HepG2 (cell line): ENCODE results near the gene OR6S1. TPM values are rescaled to one million over a fixed set of nuclear protein-coding genes. Genes with fewer than 3 reads are reported as not detected.

ENCODE experiments used
- ELF1 ChIP-seq: sonication (generic); formaldehyde crosslinking; IDR thresholded peaks from 2 replicates; pipeline ENCODE4 v1.4.0; 2020; ENCODE audit warnings: missing genetic modification reagents
- ESRRA ChIP-seq: sonication (generic); formaldehyde crosslinking; IDR thresholded peaks from 2 replicates; pipeline ENCODE4 v1.5.1; 2020; ENCODE audit warnings: mild to moderate bottlenecking, low read depth, missing genetic modification reagents
- GFI1 ChIP-seq: sonication (generic); formaldehyde crosslinking; IDR thresholded peaks from 2 replicates; pipeline ENCODE4 v1.5.0; 2020; ENCODE audit warnings: missing genetic modification reagents, mild to moderate bottlenecking, borderline replicate concordance
- HOXA3 ChIP-seq: sonication (generic); formaldehyde crosslinking; IDR thresholded peaks from 2 replicates; pipeline ENCODE4 v1.5.0; 2020; ENCODE audit warnings: missing genetic modification reagents
- KDM2A ChIP-seq: sonication (generic); formaldehyde crosslinking; IDR thresholded peaks from 2 replicates; pipeline ENCODE4 v1.4.0; 2020; ENCODE audit warnings: low read depth, missing genetic modification reagents, borderline replicate concordance
- NAIF1 ChIP-seq: sonication (generic); formaldehyde crosslinking; IDR thresholded peaks from 2 replicates; pipeline ENCODE4 v1.5.0; 2020; ENCODE audit warnings: mild to moderate bottlenecking, missing genetic modification reagents, borderline replicate concordance
- NFYC ChIP-seq: IDR thresholded peaks from 2 replicates; pipeline ENCODE4 v1.6.1; 2016; ENCODE audit warnings: missing genetic modification reagents, missing compliant biosample characterization
- NRL ChIP-seq: sonication (generic); formaldehyde crosslinking; IDR thresholded peaks from 2 replicates; pipeline ENCODE4 v1.5.0; 2020; ENCODE audit warnings: missing genetic modification reagents, mild to moderate bottlenecking, moderate library complexity, borderline replicate concordance
- PHF20 ChIP-seq: sonication (generic); formaldehyde crosslinking; IDR thresholded peaks from 2 replicates; pipeline ENCODE4 v1.5.0; 2020; ENCODE audit warnings: mild to moderate bottlenecking, missing genetic modification reagents
- RFXANK ChIP-seq: IDR thresholded peaks from 2 replicates; pipeline ENCODE4 v1.6.1; 2016
- RXRA ChIP-seq: sonication (generic); formaldehyde crosslinking; IDR thresholded peaks from 2 replicates; pipeline ENCODE4 v1.5.1; 2020; ENCODE audit warnings: missing genetic modification reagents
- SOX5 ChIP-seq: IDR thresholded peaks from 2 replicates; pipeline ENCODE4 v1.6.1; 2016; ENCODE audit warnings: borderline replicate concordance
- ZNF790 ChIP-seq: sonication (generic); formaldehyde crosslinking; IDR thresholded peaks from 2 replicates; pipeline ENCODE4 v1.8.0; 2022; ENCODE audit warnings: missing genetic modification reagents, mild to moderate bottlenecking, borderline replicate concordance
- polyA plus RNA-seq, 8 experiments: library from polyadenylated mRNA; depleted of rRNA in 3 of 8; stranded (reverse) in 7 of 8; unstranded in 1 of 8; fragments of >200 nt; fragmentation: Illumina TruSeq in 4 of 8; extraction: Trizol in 4 of 8; gene quantifications; 2 replicates each; pipeline versions ENCODE4 v1.2.1 to v1.2.3, GENCODE V29; 2011 to 2016; ENCODE audit warnings: low read depth in 4 of 8, missing spikeins in 1 of 8, mixed read lengths in 1 of 8; ENCODE audit not compliant: insufficient read depth in 1 of 8
- total RNA-seq, 5 experiments: library from RNA; depleted of rRNA; stranded (reverse); fragments of >200 nt; fragmentation: Illumina TruSeq; extraction: Trizol; gene quantifications; 2 replicates each; pipeline ENCODE4 v1.2.3, GENCODE V29; 2016; ENCODE audit warnings: low read depth in 1 of 5
- TF ChIP-seq, protein P1 (sequence below): sonication (generic); formaldehyde crosslinking; IDR thresholded peaks from 2 replicates; pipeline ENCODE4 v1.5.1; 2020; ENCODE audit warnings: mild to moderate bottlenecking, missing genetic modification reagents, moderate library complexity
- TF ChIP-seq, protein P2 (sequence below): IDR thresholded peaks from 2 replicates; pipeline ENCODE4 v1.6.1; 2018; ENCODE audit warnings: missing genetic modification reagents
- TF ChIP-seq, protein P3 (sequence below): sonication (generic); formaldehyde crosslinking; IDR thresholded peaks from 2 replicates; pipeline ENCODE4 v1.8.1; 2023; ENCODE audit warnings: mild to moderate bottlenecking, missing genetic modification reagents, borderline replicate concordance
- TF ChIP-seq, protein P4 (sequence below): sonication (generic); formaldehyde crosslinking; IDR thresholded peaks from 2 replicates; pipeline ENCODE4 v1.5.0; 2020; ENCODE audit warnings: mild to moderate bottlenecking, missing genetic modification reagents, moderate library complexity

The OR6S1 gene
- total and polyA plus RNA-seq, 2 of the 13 experiments (the other 11 are each of a cell fraction or from before 2014, with no cell fraction given) = 0.09 TPM; not detected in 1

DNA sequence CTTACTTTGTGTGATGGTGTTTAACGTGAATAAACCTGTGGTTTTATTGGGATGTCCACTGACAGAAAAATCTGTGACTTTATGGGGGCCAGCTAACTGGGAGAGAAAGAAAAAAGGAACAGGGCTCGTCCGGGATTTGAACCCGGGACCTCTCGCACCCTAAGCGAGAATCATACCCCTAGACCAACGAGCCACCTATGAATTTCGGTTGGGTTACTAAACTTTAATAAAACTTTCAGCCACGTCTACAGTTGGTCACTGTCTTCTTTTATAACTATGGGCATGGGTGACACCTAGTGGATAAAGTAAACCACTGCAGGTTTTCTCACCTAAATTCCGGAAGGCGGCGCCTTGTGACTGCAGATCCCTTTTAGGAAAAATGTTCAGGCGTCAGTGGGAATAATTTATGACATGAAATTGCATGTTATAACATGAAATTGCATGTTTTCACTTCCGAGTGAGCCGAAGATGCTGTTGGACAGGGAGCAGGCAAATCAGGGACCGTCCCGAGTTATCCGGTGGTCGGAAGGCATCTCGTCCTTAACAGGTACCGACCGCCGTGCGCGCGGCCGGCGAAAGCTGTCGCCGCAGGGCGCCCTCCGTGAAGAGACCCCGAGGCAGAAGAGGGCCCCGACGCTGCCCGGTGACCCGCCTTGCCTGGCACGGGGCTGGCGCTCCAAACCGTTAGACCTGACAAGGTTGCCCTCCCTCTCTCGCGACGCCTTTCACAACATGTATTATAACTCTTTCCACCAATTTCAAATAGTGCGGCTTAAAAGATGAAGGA lies 32.1 kb downstream of the OR6S1 start (continued):
- TF ChIP-seq, protein P1, sequence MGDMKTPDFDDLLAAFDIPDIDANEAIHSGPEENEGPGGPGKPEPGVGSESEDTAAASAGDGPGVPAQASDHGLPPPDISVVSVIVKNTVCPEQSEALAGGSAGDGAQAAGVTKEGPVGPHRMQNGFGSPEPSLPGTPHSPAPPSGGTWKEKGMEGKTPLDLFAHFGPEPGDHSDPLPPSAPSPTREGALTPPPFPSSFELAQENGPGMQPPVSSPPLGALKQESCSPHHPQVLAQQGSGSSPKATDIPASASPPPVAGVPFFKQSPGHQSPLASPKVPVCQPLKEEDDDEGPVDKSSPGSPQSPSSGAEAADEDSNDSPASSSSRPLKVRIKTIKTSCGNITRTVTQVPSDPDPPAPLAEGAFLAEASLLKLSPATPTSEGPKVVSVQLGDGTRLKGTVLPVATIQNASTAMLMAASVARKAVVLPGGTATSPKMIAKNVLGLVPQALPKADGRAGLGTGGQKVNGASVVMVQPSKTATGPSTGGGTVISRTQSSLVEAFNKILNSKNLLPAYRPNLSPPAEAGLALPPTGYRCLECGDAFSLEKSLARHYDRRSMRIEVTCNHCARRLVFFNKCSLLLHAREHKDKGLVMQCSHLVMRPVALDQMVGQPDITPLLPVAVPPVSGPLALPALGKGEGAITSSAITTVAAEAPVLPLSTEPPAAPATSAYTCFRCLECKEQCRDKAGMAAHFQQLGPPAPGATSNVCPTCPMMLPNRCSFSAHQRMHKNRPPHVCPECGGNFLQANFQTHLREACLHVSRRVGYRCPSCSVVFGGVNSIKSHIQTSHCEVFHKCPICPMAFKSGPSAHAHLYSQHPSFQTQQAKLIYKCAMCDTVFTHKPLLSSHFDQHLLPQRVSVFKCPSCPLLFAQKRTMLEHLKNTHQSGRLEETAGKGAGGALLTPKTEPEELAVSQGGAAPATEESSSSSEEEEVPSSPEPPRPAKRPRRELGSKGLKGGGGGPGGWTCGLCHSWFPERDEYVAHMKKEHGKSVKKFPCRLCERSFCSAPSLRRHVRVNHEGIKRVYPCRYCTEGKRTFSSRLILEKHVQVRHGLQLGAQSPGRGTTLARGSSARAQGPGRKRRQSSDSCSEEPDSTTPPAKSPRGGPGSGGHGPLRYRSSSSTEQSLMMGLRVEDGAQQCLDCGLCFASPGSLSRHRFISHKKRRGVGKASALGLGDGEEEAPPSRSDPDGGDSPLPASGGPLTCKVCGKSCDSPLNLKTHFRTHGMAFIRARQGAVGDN (CRISPR knock-in tag) = peak; percentile 69
- TF ChIP-seq ZNF790 = 0 out of 2 replicates have a peak, but pooled peaks have one; percentile 19
- peak; percentile 39; the same call in 1 of the 2 replicates for TF ChIP-seq RFXANK (CRISPR knock-in tag)
- TF ChIP-seq KDM2A (CRISPR knock-in tag) = peak; percentile 58; the same call in 1 of the 2 replicates
- peak; percentile 13; the same call in 1 of the 2 replicates for TF ChIP-seq ESRRA (CRISPR knock-in tag)
- peak; percentile 45; the same call in 1 of the 2 replicates for TF ChIP-seq SOX5 (CRISPR knock-in tag)
- TF ChIP-seq, protein P2, sequence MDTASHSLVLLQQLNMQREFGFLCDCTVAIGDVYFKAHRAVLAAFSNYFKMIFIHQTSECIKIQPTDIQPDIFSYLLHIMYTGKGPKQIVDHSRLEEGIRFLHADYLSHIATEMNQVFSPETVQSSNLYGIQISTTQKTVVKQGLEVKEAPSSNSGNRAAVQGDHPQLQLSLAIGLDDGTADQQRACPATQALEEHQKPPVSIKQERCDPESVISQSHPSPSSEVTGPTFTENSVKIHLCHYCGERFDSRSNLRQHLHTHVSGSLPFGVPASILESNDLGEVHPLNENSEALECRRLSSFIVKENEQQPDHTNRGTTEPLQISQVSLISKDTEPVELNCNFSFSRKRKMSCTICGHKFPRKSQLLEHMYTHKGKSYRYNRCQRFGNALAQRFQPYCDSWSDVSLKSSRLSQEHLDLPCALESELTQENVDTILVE (CRISPR knock-in tag) = peak; percentile 77
- TF ChIP-seq, protein P3, sequence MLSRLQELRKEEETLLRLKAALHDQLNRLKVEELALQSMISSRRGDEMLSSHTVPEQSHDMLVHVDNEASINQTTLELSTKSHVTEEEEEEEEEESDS (CRISPR knock-in tag) = no peak
- TF ChIP-seq, protein P4, sequence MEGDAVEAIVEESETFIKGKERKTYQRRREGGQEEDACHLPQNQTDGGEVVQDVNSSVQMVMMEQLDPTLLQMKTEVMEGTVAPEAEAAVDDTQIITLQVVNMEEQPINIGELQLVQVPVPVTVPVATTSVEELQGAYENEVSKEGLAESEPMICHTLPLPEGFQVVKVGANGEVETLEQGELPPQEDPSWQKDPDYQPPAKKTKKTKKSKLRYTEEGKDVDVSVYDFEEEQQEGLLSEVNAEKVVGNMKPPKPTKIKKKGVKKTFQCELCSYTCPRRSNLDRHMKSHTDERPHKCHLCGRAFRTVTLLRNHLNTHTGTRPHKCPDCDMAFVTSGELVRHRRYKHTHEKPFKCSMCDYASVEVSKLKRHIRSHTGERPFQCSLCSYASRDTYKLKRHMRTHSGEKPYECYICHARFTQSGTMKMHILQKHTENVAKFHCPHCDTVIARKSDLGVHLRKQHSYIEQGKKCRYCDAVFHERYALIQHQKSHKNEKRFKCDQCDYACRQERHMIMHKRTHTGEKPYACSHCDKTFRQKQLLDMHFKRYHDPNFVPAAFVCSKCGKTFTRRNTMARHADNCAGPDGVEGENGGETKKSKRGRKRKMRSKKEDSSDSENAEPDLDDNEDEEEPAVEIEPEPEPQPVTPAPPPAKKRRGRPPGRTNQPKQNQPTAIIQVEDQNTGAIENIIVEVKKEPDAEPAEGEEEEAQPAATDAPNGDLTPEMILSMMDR (CRISPR knock-in tag) = peak; percentile 98
- peak; percentile 66; the same call in 1 of the 2 replicates for TF ChIP-seq PHF20 (CRISPR knock-in tag)
- peak; percentile 13; the same call in 1 of the 2 replicates for TF ChIP-seq HOXA3 (CRISPR knock-in tag)
- TF ChIP-seq ELF1 (CRISPR knock-in tag) = peak; percentile 14; the same call in 1 of the 2 replicates
- TF ChIP-seq RXRA (CRISPR knock-in tag) = peak; percentile 40; the same call in 1 of the 2 replicates
- peak; percentile 86; the same call in 1 of the 2 replicates for TF ChIP-seq NRL (CRISPR knock-in tag)
- TF ChIP-seq NFYC = peak; percentile 24; the same call in 1 of the 2 replicates
- 0 out of 2 replicates have a peak, but pooled peaks have one; percentile 7 for TF ChIP-seq NAIF1
- TF ChIP-seq GFI1 (CRISPR knock-in tag) = peak; percentile 59; the same call in 1 of the 2 replicates
